ENCODE data around the gene GALNT17.
"Not testable (repeated sequence)": the region's sequence is repeated elsewhere in the genome, so short reads cannot be mapped to it uniquely, and the experiment has no call there.

GALNT17 gene

DNA sequence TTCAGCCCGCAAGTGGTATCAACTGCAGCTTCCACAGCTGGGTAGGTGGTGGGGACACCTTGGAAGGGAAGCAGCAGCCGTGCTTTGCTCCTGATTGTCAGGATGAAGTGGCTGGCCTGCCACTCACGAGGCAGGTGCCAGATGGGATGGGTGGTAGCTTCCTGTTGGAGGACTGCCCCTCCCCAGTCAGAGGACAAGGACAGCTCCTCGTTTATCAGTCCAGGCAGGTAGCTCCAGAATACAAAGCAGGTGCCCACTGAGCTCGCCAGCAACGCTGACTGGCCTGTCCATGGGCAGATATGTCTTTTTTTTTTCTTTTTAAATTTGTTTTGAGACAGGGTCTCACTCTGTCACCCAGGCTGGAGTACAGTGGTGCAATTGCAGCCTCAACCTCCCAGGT lies 431.3 kb downstream of the GALNT17 start:
- no peak for DNase-seq (ENCODE audit: low read depth)

DNA sequence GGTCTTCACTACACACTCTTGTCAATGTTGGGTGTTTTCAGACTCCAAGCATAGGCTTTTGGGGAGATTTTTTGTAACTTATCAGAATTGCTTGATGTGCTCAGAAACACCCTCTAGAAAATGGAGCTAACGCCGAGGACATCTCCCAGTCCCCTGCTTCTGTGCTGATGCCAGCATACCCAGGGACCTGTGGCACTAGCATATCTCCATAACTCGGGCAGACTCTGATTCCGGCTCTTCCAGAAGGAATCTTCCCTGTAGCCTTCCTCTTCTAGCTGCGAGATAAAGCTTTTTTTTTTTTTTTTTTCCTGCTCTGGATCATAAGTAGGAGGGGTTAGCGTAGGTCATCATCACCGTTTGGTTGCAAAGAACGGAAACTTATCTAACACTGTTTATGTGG lies 434.4 kb downstream of the GALNT17 start:
- no peak for DNase-seq (ENCODE audit: low read depth)

DNA sequence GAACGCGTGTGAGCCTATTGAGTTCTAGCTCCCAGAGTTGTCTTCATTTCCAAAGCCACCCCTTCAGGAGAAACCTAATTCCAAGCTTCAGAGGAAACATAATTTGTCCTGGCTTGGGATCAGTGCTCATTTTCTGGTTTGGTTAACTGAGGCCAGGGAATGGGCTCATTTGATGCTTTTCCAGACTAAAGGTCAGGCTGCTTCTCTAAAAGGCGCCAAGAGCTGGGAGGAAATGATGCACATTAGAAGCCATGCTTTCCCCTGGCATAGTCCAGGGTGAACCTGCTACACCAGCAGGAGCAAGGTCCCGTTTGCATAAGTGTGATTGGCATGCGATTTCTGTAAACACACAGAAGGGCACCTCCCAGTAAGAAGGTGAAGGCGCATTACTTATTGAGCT lies 435.0 kb downstream of the GALNT17 start:
- no peak for DNase-seq (ENCODE audit: low read depth)

DNA sequence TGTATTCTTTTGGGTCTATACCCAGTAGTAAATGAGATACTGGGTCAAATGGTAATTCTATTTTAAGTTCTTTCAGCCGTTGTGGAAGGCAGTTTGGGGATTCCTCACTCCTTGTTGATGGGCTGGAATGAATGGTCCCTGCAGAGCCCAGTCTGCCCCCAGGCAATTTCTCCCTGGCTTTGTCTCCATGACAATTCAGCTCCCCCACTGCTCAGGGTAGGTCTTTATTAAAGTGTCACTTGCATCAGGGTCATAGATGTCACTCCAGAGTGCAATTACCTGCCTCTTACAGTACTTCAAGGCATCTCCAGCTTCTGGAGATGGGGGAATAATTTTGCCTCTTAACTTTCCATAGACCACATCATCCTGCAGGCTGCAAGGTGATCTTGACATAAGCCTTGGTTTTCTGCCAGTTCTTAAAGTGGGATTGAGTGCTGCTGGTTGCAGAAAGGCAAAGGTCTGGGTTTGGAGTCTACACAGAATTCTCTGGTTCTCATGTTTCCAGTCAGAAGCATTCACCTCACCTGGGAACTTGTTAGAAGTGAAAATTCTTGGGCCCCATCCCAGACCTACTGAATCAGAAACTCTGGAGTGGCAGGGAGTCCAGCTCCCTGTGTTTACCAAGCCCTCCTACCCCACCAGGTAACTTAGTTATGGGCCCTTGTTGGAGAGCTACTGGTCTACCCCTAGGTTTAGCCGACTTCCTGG lies 442.4 kb downstream of the GALNT17 start:
- DNase-seq (ENCODE audit: low read depth) = no peak

DNA sequence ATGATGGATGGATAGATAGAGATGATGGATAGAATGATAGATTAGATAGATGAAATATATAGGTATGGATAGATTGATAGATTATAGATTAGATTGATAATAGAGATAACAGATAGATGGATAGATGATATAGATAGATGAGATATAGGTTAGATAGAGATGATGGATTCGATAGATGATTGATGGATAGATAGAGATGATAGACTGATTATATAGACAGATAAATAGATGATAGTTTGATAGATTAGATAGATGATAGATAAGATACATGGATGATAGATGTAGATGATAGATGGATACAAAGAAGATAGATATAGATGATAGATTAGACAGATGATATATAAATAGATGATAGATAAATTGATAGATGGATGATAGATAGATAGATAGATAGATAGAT lies 448.1 kb downstream of the GALNT17 start:
- DNase-seq (ENCODE audit: low read depth) = no peak

DNA sequence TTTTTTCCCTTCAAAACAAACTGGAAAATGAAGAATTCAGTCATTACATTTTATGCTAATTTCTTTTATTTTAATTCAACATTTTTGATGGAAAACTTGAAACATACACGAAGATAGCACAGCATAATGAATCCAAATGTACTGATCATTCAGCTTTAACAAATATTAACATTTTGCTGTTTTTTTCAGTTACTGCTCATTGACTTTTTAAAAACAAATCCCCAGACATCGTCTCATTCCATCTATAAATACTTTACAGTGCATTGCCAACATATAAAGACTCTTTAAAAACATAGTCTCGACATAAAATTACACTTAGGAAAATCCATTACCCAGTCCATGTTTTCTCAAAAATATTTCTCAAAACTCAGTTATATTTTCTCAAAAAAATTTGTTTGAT lies 452.3 kb downstream of the GALNT17 start:
- DNase-seq (ENCODE audit: low read depth) = no peak

DNA sequence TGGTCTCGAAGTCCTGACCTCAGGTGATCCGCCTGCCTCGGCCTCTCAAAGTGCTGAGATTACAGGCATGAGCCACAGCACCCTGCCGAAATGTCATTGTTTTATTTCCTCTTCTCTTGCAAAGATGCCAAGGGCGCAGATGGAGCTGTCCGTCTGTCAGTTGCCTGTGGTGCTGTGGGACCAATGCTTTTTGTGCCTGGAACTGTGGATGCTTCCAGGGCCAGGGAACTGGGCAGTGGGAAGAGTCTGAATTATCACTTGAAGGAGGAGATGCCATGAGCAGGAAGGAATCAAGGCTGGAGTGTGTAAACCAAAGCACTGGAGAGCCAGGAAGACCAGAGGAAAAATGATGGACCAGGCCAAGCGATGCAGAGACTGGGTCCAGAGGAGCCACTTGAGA lies 459.9 kb downstream of the GALNT17 start:
- DNase-seq (ENCODE audit: low read depth) = no peak

DNA sequence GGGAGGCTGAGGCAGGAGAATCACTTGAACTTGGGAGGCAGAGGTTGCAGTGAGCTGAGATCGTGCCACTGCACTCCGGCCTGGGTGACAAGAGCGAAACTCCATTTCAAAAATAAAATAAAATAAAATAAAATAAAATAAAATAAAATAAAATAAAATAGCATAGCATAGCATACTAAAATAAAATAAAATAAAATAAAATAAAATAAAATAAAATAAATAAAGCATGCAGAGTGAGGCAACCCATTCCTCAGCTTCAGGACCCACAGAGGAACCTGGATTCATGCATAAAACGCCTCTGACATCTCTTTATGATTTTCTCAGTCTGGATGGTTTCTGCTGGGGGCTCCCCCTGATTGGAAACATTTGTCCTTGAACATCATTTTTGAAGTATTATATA lies 460.4 kb downstream of the GALNT17 start:
- not testable (repeated sequence) for DNase-seq (ENCODE audit: low read depth)

DNA sequence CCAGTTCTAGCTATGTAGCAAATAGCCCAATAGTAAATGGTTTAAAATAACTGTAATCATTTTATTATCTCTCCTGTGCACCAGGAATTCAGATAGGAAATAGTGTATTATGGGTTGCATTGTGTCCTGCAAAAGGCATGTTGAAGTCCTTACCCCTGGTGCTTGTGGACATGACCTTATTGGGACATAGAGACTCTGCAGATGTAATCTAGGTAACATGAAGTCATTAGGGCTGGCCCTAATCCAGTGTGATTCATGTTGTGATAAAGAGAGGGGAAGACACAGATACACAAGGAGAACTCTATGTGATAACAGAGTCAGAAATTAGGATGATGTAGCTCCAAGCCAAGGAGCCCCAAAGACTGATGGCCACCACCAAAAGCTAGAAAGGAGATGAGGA lies 462.8 kb downstream of the GALNT17 start:
- no peak for DNase-seq (ENCODE audit: low read depth)

DNA sequence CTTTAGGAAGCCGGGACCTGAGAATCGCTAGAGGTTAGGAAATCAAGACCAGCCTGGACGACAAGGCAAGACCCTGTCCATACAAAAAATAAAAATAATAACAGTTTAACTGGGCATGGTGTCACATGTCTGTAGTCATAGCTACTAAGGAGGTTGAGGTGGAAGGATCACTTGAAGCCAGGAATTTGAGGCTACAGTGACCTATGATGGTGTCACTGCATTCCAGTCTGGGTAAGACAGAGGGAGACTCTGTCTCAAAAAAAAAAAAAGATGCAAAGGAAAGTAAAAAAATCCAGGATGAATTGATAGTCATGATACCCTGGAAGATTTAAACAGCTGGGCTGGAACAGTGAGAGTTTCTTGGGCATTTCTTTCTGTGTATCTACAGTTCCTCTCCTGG lies 463.2 kb downstream of the GALNT17 start:
- no peak for DNase-seq (ENCODE audit: low read depth)

DNA sequence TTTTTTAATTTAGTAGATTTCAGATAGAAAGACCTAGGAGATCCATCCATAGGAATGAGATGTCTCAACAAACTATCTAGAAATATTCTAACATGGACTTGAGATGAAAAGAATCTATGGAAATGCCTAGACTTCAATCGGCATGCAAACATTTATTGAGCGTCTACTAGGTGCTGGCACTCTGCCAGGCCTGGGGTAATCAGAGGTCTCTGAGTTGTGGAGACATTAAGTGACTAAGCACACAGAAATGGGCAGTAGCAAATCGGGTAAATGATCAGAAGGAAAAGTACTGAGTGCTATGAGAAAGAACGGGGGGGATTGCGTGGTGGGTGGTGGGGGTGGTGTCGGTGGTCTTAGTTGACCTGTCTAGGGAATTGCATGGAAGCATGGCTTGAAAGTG lies 466.6 kb downstream of the GALNT17 start:
- DNase-seq (ENCODE audit: low read depth) = no peak

DNA sequence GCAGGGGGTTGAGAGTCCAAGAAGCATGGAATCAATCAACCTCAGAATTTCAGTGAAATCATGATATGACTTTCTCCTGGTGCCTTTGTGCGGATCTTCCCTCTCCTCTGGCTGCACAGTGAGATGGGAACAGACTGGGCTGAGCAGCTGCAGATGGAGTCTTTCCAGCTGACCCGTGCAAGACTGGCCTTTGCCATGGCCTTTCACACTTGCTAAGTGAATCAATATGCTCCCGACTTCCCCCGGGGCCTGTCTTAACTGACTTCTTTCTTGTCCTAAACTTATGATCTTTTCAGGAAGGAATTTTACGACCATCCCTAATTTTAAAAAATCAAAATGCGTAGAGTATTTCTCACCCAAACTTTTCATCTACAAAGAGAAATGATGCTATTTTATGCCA lies 469.9 kb downstream of the GALNT17 start:
- DNase-seq (ENCODE audit: low read depth) = no peak

DNA sequence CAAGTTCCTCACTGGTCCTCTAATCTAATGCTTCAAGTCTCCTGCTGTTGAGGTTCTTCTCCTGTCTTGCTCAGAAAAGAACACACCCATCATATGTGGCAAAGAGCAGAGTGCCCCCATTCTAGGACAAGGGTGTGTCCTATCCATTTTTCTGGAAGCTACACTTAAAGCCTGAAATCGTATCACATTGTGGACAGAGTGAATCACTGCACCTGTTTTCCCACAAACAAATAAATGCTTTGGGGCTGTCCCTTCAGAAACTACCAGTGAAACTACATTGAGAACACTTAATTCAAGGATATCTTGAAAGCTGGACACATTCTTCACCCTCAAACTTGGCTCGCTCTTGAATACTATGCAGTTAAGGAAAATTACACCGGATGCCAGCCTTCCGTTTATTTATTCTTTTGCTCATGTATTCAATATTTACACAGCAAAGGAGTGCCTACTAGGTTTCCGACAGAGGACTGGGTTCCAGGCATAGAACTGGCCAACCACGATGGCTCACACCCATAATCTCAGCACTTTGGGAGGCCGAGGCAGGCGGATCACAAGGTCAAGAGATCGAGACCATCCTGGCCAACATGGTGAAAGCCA lies 473.0 kb downstream of the GALNT17 start:
- DNase-seq (ENCODE audit: low read depth) = no peak

DNA sequence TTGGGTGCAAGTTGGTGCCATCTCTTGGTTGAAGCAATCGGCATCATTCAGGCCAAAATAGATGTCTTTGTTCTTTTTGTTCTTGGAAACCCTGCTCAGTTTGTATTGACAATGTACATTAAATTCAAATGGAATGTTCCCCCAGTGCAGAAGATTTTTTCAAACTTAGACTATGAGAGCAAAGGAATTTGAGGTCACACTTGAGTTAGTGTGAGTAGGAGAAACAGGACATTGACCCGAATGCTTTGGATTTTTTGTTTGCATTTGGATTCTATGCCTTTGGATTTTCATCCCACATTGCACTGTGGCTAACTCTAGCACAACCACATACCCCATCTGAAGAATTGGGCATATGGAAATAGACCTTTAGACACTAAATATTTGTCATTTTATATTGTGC lies 480.0 kb downstream of the GALNT17 start:
- no peak for DNase-seq (ENCODE audit: low read depth)

DNA sequence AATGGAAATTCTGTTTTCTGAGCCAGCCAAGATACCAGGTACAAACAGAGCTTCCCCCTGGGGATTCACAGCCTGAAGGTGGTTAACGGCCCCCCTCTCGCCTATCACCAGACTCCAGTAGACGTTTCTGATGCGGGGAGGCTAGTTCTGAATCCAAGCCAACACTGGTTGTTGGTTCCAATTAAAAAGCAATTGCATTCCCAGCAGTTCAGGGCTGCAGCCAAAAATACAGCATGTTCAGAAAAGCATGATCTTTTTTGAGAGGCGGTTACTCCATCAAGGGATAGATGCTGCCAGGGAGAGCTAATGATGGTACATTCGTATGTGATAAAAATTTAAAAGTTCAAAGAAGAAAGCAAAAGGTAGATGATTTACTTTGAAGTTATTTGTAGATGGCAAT lies 481.0 kb downstream of the GALNT17 start:
- no peak for DNase-seq (ENCODE audit: low read depth)

DNA sequence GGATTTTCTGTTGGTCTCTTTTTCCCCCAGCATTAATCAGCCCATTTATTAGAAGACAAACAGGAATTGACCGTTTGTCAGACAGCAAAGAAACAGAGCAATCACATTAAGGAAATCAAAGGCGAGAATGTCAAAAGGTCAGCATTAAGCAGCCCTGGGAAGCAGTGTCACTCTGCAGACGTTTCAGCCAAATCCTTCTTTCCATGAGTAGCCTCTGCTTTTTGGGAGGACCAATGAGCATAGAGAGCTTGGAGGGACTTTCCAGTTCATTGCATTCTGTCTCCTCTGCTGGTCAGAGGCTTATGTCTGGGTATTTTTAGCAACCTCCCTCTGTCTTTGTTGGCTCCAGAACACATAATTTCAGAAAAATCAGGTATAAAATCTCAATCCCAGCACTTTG lies 481.4 kb downstream of the GALNT17 start:
- no peak for DNase-seq (ENCODE audit: low read depth)

DNA sequence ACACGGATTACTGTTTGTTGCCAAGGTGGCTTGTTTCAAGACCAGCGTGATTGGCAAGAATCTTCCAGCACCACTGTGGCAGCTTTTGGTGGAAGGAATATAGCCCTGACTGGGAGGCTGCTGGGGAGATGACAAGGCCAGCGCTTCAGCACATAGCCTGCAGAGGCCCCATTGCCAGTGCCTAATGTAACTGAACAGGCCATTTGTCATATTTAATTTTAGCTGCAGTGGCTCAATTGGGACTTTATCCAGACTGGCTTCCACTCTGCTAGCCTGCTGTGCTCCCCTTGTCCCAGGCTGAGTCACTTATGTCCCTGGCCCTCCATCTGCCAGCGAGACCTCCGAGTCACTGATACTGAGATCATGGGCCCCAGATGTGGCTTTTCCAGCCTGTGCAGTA lies 483.1 kb downstream of the GALNT17 start:
- DNase-seq (ENCODE audit: low read depth) = no peak

DNA sequence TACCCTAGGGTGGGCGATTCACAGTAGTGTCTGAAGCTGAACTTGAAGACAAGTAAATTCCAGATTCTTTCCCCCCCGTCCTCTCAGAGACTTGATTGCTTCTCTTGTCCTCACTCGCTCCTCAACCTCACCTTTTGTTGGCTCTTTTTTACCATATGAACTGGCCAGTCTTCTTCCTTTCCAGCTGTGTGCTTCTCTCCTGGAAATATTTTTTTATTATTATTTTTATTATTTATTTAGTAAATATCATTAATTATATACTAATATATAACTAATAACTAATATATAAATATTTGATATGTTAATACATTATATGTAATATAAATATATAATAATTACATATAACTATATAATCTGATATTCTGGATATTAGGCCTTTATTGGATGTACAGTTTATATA lies 484.3 kb downstream of the GALNT17 start:
- DNase-seq (ENCODE audit: low read depth) = no peak

DNA sequence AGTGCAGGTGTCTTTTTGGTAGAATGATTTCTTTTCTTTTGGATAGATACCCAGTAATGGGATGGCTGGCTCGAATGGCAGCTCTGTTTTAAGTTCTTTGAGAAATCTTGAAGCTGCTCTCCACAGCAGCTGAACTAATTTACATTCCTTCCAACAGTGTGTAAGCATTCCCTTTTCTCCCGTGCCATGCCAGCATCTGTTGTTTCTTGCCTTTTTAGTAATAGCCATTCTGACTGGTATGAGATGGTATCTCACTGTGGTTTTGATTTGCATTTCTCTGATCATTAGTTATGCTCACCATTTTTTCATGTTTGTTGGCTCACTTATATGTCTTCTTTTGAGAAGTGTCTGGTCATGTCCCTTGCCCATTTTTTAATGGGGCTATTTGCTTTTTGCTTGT lies 486.3 kb downstream of the GALNT17 start:
- DNase-seq (ENCODE audit: low read depth) = peak; percentile 37

DNA sequence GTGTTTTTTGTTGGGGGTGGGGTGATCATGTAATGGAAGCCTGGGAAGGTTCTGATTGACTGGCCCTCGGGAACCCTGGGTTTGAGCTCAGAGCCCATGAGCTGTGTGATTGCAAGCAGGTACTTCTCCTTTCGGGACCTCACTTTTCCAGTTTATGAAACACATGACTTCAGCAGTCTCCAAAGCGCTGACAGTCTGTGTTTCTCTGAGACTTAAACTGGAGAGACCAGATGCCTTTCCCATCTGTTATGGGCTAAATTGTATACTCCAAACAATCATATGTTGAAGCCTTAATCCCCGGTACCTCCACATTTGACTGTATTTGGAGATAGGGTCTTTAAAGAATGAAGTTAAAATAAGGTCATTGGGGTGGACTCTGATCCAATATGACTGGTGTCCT lies 493.6 kb downstream of the GALNT17 start:
- no peak for DNase-seq (ENCODE audit: low read depth)

DNA sequence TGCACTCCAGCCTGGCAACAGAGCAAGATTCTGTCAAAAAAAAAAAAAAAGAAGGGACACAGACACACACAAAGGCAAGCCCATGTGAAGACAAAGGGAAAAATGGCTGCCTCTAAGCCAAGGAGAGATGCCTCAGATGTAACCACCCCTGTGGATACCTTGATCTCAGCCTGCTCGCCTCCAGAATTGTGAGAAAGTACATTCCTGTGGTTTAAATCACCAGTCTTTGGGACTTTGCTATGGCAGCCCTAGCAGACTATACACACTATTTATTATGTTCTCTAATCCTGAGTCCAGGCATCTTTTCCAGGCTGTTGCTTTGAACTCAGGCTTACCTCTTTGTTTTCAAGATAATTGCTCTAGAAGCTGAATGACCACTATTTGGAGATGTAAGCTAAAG lies 494.3 kb downstream of the GALNT17 start:
- no peak for DNase-seq (ENCODE audit: low read depth)

DNA sequence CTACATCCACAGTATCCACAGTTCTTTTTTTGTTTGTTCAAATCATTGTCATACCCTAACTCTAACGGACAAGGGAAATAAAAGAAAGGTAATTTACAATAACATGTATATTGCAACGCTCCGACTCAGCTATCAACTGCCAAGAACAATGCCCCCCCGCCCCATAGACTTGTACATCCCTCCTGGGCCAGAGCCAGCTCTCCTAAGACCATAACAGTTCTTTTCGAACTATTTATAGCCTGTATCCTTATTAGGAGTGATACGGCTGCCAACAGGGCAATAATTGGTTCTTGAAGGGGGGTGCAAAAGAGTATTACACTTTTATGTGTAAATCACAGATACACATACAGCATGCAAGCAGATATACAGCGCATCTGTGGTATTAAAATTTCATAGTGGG lies 495.7 kb downstream of the GALNT17 start:
- no peak for DNase-seq (ENCODE audit: low read depth)

DNA sequence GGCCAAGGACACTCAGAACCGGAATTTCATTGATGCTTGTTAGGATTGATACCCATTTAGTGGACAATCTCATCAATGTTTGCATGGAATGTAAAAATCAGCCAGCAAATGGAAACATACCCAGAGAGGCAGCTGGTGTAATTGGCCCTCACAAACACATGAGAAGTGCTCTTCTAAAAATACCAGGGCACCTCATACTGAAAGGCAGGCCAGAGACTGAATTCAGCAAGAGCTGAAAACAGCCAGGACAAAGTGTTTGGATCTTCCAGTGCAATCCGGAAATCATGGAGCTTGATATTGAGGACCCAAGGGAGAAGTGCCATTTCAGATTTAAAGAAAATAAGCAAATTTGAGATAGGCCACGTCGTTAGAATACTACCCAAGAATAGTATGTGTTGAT lies 498.6 kb downstream of the GALNT17 start:
- no peak for DNase-seq (ENCODE audit: low read depth)

DNA sequence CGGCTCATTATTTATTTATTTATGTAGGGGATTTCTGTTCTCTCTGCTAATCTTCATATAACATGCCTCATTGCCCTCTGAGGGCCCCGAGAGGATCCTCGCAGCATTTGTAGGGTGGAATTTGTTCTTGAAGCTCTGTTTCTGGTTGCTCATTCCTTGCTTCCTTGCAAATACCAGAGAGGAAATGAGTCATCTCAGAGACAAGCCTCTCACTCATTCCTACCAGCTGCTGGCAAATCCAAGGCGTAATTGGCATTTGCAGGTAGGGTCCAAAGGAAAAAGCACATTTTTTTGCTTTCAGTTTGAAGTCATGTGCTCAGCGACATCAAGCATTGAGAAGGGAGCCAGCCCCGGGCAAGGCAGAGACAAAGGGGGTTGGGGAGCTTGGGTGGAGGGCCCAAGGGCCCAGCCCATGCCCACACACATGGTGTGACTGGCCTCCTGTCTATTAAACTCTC lies 501.6 kb downstream of the GALNT17 start:
- DNase-seq (ENCODE audit: low read depth) = peak; percentile 58
